Ovary (tissue), 3 donors: ENCODE measurements around the gene NBEA.

Source experiments
- CTCF ChIP-seq, 3 donors: fragments of 450-650 bp in 2 of 3; fragments of 200-600 bp in 1 of 3; IDR thresholded peaks; one replicate each; pipeline versions ENCODE4 v1.5.1 to v1.8.0; 2016 to 2022; ENCODE audit warnings: antibody characterized with exemption in 3 of 3, mild to moderate bottlenecking in 1 of 3
- EP300 ChIP-seq: sonication (generic); formaldehyde crosslinking; IDR thresholded peaks from one replicate; pipeline ENCODE4 v1.6.1; 2017; ENCODE audit warnings: antibody characterized with exemption
- POLR2A ChIP-seq: fragments of 450-650 bp; IDR thresholded peaks from one replicate; pipeline ENCODE4 v1.6.1; 2017; ENCODE audit warnings: antibody characterized with exemption, mild to moderate bottlenecking, moderate library complexity
- donor health status: DM: no; HTN: no; CAD: no.

- TF ChIP-seq CTCF (IDR thresholded peaks at IDR 0.05) (no peak), EP300 (no peak), POLR2A (no peak)
Observed at GRCh38 chr13:35465371-35465770, 523.3 kb downstream of the NBEA start.
